H1 (cell line): ENCODE results near the gene INO80C. TPM values are rescaled to one million over a fixed set of nuclear protein-coding genes. Genes with fewer than 3 reads are reported as not detected.

ENCODE experiments used
- CTCF ChIA-PET: fragments of 300-600 bp; sonication (Branson Sonifier 250); formaldehyde crosslinking; loops from one replicate; lab custom pipeline; 2021; ENCODE audit not compliant: partially characterized antibody; lab: Charles Lee
- POLR2A ChIA-PET: fragments of 300-600 bp; sonication (Branson Sonifier 250); formaldehyde crosslinking; loops from one replicate; lab custom pipeline; 2021; ENCODE audit warnings: inconsistent platforms; ENCODE audit not compliant: partially characterized antibody; lab: Charles Lee
- DNase-seq, 2 experiments: peaks; one replicate each; pipeline versions ENCODE4 v3.0.0 to v3.0.0-alpha.2; 2010 to 2022; ENCODE audit warnings: low spot score in 2 of 2, low read depth in 1 of 2, mixed read lengths in 1 of 2
- FAIRE-seq: peaks from 2 replicates; lab custom pipeline; 2011; peaks lifted over from hg19 to GRCh38; lab: Jason Lieb, UNC
- H2AFZ ChIP-seq: 2 replicates; pipeline ENCODE4 v1.8.1; 2012; ENCODE audit warnings: low read length, inconsistent platforms
- H2AK5ac ChIP-seq: 2 replicates; pipeline ENCODE4 v1.6.1; 2013; ENCODE audit warnings: low read depth, low read length
- H2BK120ac ChIP-seq: replicated peaks from 2 replicates; pipeline ENCODE3; 2013; ENCODE audit warnings: low read depth, low read length, inconsistent platforms
- H2BK12ac ChIP-seq: 2 replicates; pipeline ENCODE4 v1.6.1; 2013; ENCODE audit warnings: low read depth, low read length
- H2BK15ac ChIP-seq: 2 replicates; pipeline ENCODE4 v1.6.1; 2013; ENCODE audit warnings: low read length
- H2BK20ac ChIP-seq: 2 replicates; pipeline ENCODE4 v1.6.1; 2013; ENCODE audit warnings: low read length
- H2BK5ac ChIP-seq: 2 replicates; pipeline ENCODE4 v1.6.1; 2013; ENCODE audit warnings: low read depth, low read length
- H3K14ac ChIP-seq: 2 replicates; pipeline ENCODE4 v1.6.1; 2013; ENCODE audit warnings: inconsistent platforms; ENCODE audit not compliant: insufficient read length
- H3K18ac ChIP-seq: 2 replicates; pipeline ENCODE4 v1.6.1; 2013; ENCODE audit warnings: low read length; ENCODE audit errors: extremely low read depth
- H3K23ac ChIP-seq: 2 replicates; pipeline ENCODE4 v1.6.1; 2013; ENCODE audit warnings: inconsistent platforms; ENCODE audit not compliant: insufficient read length
- H3K23me2 ChIP-seq: 2 replicates; pipeline ENCODE4 v1.6.1; 2013; ENCODE audit warnings: low read depth, low read length
- H3K27ac ChIP-seq: 2 replicates; pipeline ENCODE4 v1.6.1; 2011; ENCODE audit warnings: low read depth, low read length, inconsistent platforms
- H3K27me3 ChIP-seq, 4 experiments: replicated peaks in 1 of 4; 1 replicate in 1 of 4; 2 replicates in 3 of 4; pipeline versions ENCODE4 v1.6.1 to v1.8.1; 2011 to 2013; ENCODE audit warnings: low read length in 3 of 4, mild to moderate bottlenecking in 3 of 4, inconsistent platforms in 2 of 4, mixed read lengths in 2 of 4, moderate library complexity in 1 of 4; ENCODE audit not compliant: control insufficient read depth in 3 of 4, insufficient read depth in 3 of 4; ENCODE audit errors: extremely low read depth in 1 of 4
- H3K36me3 ChIP-seq, 4 experiments: 2 replicates each; pipeline versions ENCODE4 v1.6.1 to v1.8.1; 2011 to 2013; ENCODE audit warnings: mild to moderate bottlenecking in 4 of 4, low read length in 3 of 4, moderate library complexity in 2 of 4, control low read depth in 1 of 4, inconsistent platforms in 1 of 4; ENCODE audit not compliant: insufficient read depth in 4 of 4, control insufficient read depth in 2 of 4
- H3K4ac ChIP-seq: replicated peaks from 2 replicates; pipeline ENCODE3; 2013; ENCODE audit warnings: low read length, low read depth, mixed read lengths, inconsistent platforms; ENCODE audit not compliant: insufficient read length
- H3K4me1 ChIP-seq, 4 experiments: replicated peaks in 1 of 4; 1 replicate in 1 of 4; 2 replicates in 3 of 4; pipeline versions ENCODE4 v1.6.1 to v1.8.1; 2011 to 2013; ENCODE audit warnings: low read length in 3 of 4, inconsistent platforms in 2 of 4, mixed read lengths in 1 of 4; ENCODE audit not compliant: insufficient read depth in 4 of 4, control insufficient read depth in 3 of 4
- H3K4me2 ChIP-seq, 2 experiments: 2 replicates each; pipeline versions ENCODE4 v1.6.1 to v1.8.1; 2011 to 2013; ENCODE audit warnings: low read depth in 2 of 2, low read length in 2 of 2, control low read depth in 1 of 2, inconsistent platforms in 1 of 2, mild to moderate bottlenecking in 1 of 2; ENCODE audit not compliant: insufficient read depth in 1 of 2
- H3K4me3 ChIP-seq, 4 experiments: fragments of 200-600, 300-600 bp in 1 of 4; sonication (generic), shearing (Covaris generic), sonication (Bioruptor Twin) in 1 of 4; 2 replicates each; pipeline versions ENCODE4 v1.5.1 to v1.8.1; 2011 to 2016; ENCODE audit warnings: low read length in 4 of 4, low read depth in 3 of 4, control low read depth in 2 of 4, inconsistent platforms in 2 of 4, mild to moderate bottlenecking in 2 of 4, mixed read lengths in 1 of 4, moderate library complexity in 1 of 4; ENCODE audit not compliant: insufficient read depth in 2 of 4; ENCODE audit errors: extremely low read depth in 1 of 4
- H3K56ac ChIP-seq: replicated peaks from 2 replicates; pipeline ENCODE3; 2013; ENCODE audit warnings: low read depth, mild to moderate bottlenecking, mixed read lengths, low read length, inconsistent platforms; ENCODE audit not compliant: insufficient read length
- H3K79me1 ChIP-seq: 2 replicates; pipeline ENCODE4 v1.6.1; 2013; ENCODE audit warnings: low read depth, low read length, control low read depth
- H3K79me2 ChIP-seq, 2 experiments: 2 replicates each; pipeline versions ENCODE4 v1.6.1 to v1.8.1; 2012 to 2013; ENCODE audit warnings: low read length in 2 of 2, mild to moderate bottlenecking in 2 of 2, inconsistent platforms in 1 of 2; ENCODE audit not compliant: insufficient read depth in 2 of 2, control insufficient read depth in 1 of 2
- H3K9ac ChIP-seq, 4 experiments: replicated peaks in 1 of 4; 1 replicate in 1 of 4; 2 replicates in 3 of 4; pipeline versions ENCODE4 v1.6.1 to v1.8.1; 2011 to 2013; ENCODE audit warnings: low read depth in 3 of 4, low read length in 3 of 4, control low read depth in 2 of 4, mild to moderate bottlenecking in 2 of 4, moderate library complexity in 2 of 4, inconsistent platforms in 1 of 4; ENCODE audit errors: extremely low read depth in 1 of 4
- H3K9me3 ChIP-seq, 2 experiments: 2 replicates each; pipeline versions ENCODE4 v1.6.1 to v1.8.1; 2012 to 2013; ENCODE audit warnings: mild to moderate bottlenecking in 2 of 2, moderate library complexity in 2 of 2, control low read depth in 1 of 2, inconsistent platforms in 1 of 2, low read depth in 1 of 2, low read length in 1 of 2, mixed read lengths in 1 of 2; ENCODE audit not compliant: insufficient read depth in 2 of 2
- H4K20me1 ChIP-seq, 2 experiments: replicated peaks in 1 of 2; 2 replicates each; pipeline versions ENCODE3 to v1.8.1; 2011 to 2013; ENCODE audit warnings: inconsistent platforms in 2 of 2, low read length in 2 of 2, mild to moderate bottlenecking in 1 of 2; ENCODE audit not compliant: insufficient read depth in 2 of 2, control insufficient read depth in 1 of 2
- H4K5ac ChIP-seq: 2 replicates; pipeline ENCODE4 v1.6.1; 2013; ENCODE audit warnings: low read length, low read depth, mixed read lengths, inconsistent platforms; ENCODE audit not compliant: insufficient read length
- H4K8ac ChIP-seq: 2 replicates; pipeline ENCODE4 v1.8.0; 2013; ENCODE audit warnings: mild to moderate bottlenecking, moderate library complexity, low read length, inconsistent platforms; ENCODE audit not compliant: insufficient read depth; ENCODE audit errors: extremely low read depth
- H4K91ac ChIP-seq: replicated peaks from 2 replicates; pipeline ENCODE3; 2013; ENCODE audit warnings: low read length, mixed read lengths, inconsistent platforms; ENCODE audit not compliant: insufficient read length
- ATF3 ChIP-seq: IDR thresholded peaks from 2 replicates; pipeline ENCODE4 v1.6.1; 2011; ENCODE audit warnings: low read depth, mild to moderate bottlenecking, low read length; ENCODE audit not compliant: insufficient read depth
- BCL11A ChIP-seq, 2 experiments: IDR thresholded peaks; one replicate each; pipeline ENCODE4 v1.6.1; 2011; ENCODE audit warnings: low read depth in 2 of 2, low read length in 2 of 2, mild to moderate bottlenecking in 2 of 2
- CEBPB ChIP-seq: IDR thresholded peaks from 2 replicates; pipeline ENCODE4 v1.6.1; 2012; ENCODE audit warnings: low read depth, low read length
- CTBP2 ChIP-seq: IDR thresholded peaks from 2 replicates; pipeline ENCODE4 v1.7.0; 2011; ENCODE audit warnings: borderline replicate concordance, mild to moderate bottlenecking, moderate library complexity, mixed read lengths, low read length; ENCODE audit not compliant: insufficient read depth, insufficient read length
- FOSL1 ChIP-seq: IDR thresholded peaks from 2 replicates; pipeline ENCODE4 v1.6.1; 2011; ENCODE audit warnings: mild to moderate bottlenecking, low read depth, low read length, moderate library complexity; ENCODE audit not compliant: insufficient read depth
- KDM5A ChIP-seq: fragments of 200-600 bp; IDR thresholded peaks from 2 replicates; pipeline ENCODE4 v1.7.1; 2012; ENCODE audit warnings: mild to moderate bottlenecking, low read length, inconsistent platforms, mixed read lengths
- POLR2AphosphoS5 ChIP-seq: IDR thresholded peaks from 2 replicates; pipeline ENCODE4 v1.6.1; 2011; ENCODE audit warnings: low read depth, low read length
- SAP30 ChIP-seq: fragments of 300-600 bp; sonication (generic); IDR thresholded peaks from 2 replicates; pipeline ENCODE4 v1.7.1; 2012; ENCODE audit warnings: low read length, moderate library complexity, mild to moderate bottlenecking, inconsistent platforms; ENCODE audit not compliant: insufficient read depth, insufficient replicate concordance
- SRF ChIP-seq: IDR thresholded peaks from 2 replicates; pipeline ENCODE4 v1.6.1; 2011; ENCODE audit warnings: mild to moderate bottlenecking, low read depth, low read length, moderate library complexity
- TCF12 ChIP-seq: IDR thresholded peaks from 2 replicates; pipeline ENCODE4 v1.6.1; 2011; ENCODE audit warnings: low read depth, mild to moderate bottlenecking, low read length
- TEAD4 ChIP-seq: IDR thresholded peaks from 2 replicates; pipeline ENCODE4 v1.6.1; 2012; ENCODE audit warnings: low read depth, low read length, inconsistent platforms, mixed read lengths
- WGBS, 2 experiments: shearing (Covaris generic) in 1 of 2; methylation state at CpG; one replicate each; pipeline versions ENCODE4 v1.1.6 to v1.1.7; 2013 to 2015; ENCODE audit warnings: low lambda C conversion rate in 2 of 2, mixed read lengths in 2 of 2, inconsistent platforms in 1 of 2, low coverage in 1 of 2, missing lambda C conversion rate in 1 of 2; ENCODE audit not compliant: insufficient replicate concordance in 2 of 2, insufficient coverage in 1 of 2, insufficient read length in 1 of 2; ENCODE audit errors: extremely low coverage in 1 of 2, missing lambda C conversion rate in 1 of 2; 5-methylcytosine and 5-hydroxymethylcytosine counted together
- polyA plus RNA-seq, 7 experiments: library from polyadenylated mRNA; depleted of rRNA in 3 of 7; stranded (reverse) in 5 of 7; unstranded in 2 of 7; fragments of >200 nt in 5 of 7; fragments of 200-250 nt in 2 of 7; gene quantifications; 1 replicate in 5 of 7; 2 replicates in 1 of 7; 4 replicates in 1 of 7; pipeline versions ENCODE4 v1.2.1 to v1.2.3, GENCODE V29; 2011 to 2013; ENCODE audit warnings: missing spikeins in 2 of 7, mixed read lengths in 2 of 7
- total RNA-seq: library from RNA; stranded (reverse); fragmentation: NEBNext Ultra II Directional; extraction: Animal tissue kit (Norgen Biotek cat#: 25700); gene quantifications from 2 replicates; pipeline ENCODE4 v1.2.1, GENCODE V29; 2021

Gene INO80C
- total and polyA plus RNA-seq, 2 of the 8 experiments (the other 6 are each of a cell fraction or from before 2014, with no cell fraction given): 30.1 to 48.9 TPM

GRCh38 chr18:35508030-35508429, 10.3 kb upstream of the INO80C start:
- H2BK15ac ChIP-seq: 0 out of 2 replicates have a peak overlapping the region, but pooled peaks have one; percentile 19
- no peaks in the 10 kb centered on the region for H3K79me2 ChIP-seq
- H3K23ac ChIP-seq: no peak overlapping the region
- no peak overlapping the region for H3K9ac ChIP-seq
- ChIA-PET CTCF (interaction anchor here (1.3 to 1.7 kb wide), 2 partner anchors 13 to 99 kb away, joined by 3 to 4 read pairs; no protein-coding TSS in a partner anchor), POLR2A (interaction anchor here (1.4 to 2.2 kb wide), 2 partner anchors 14 to 16 kb away, joined by 6 to 7 read pairs; no protein-coding TSS in a partner anchor)
- H3K4me3 ChIP-seq: no peak overlapping the region
- no peak for TF ChIP-seq TCF12
- TF ChIP-seq SAP30: no peak
- TF ChIP-seq ATF3: no peak
- no peak for TF ChIP-seq POLR2AphosphoS5
- TF ChIP-seq CTBP2: no peak
- TF ChIP-seq CEBPB: no peak
- TF ChIP-seq KDM5A: no peak
- TF ChIP-seq SRF: no peak
- TF ChIP-seq TEAD4: no peak
- no peak for TF ChIP-seq BCL11A (IDR thresholded peaks at IDR 0.05; ENCODE audit: low read depth in 2 of 2, low read length in 2 of 2)
- TF ChIP-seq FOSL1: no peak
- H2BK12ac ChIP-seq: no peak overlapping the region
- no peaks in the 10 kb centered on the region for H3K9me3 ChIP-seq
- FAIRE-seq: no peak
- H4K20me1 ChIP-seq: no peaks in the 10 kb centered on the region
- H4K91ac ChIP-seq: no peak overlapping the region
- H3K36me3 ChIP-seq: no peaks in the 10 kb centered on the region
- no peak overlapping the region for H2BK20ac ChIP-seq
- WGBS, 2 experiments: 92% methylated on average over 5 of the region's 5 CpGs; no CpG with 5 or more reads in 1 of the 2 experiments
- no peak overlapping the region for H2BK120ac ChIP-seq
- no peaks in the 10 kb centered on the region for H3K27me3 ChIP-seq
- DNase-seq: peak in 1 of 2 experiments; percentile 38
- no peak overlapping the region for H2AFZ ChIP-seq
- H3K4me2 ChIP-seq: no peak overlapping the region
- H4K8ac ChIP-seq: no peak overlapping the region
- no peak overlapping the region for H2BK5ac ChIP-seq
- H3K56ac ChIP-seq: no peak overlapping the region
- H3K4ac ChIP-seq: no peak overlapping the region
- H3K27ac ChIP-seq: no peak overlapping the region
- H3K14ac ChIP-seq: no peak overlapping the region
- no peak overlapping the region for H2AK5ac ChIP-seq
- no peak overlapping the region for H3K18ac ChIP-seq
- peaks cover 0 to 2% (median 0%) of the 10 kb centered on the region in 4 experiments; a peak in 1 of 7 replicates for H3K4me1 ChIP-seq
- H3K79me1 ChIP-seq: no peaks in the 10 kb centered on the region
- no peak overlapping the region for H4K5ac ChIP-seq
- no peaks in the 10 kb centered on the region for H3K23me2 ChIP-seq
